GM12878 (cell line): ENCODE measurements around the gene KIF14. TPM values are rescaled to one million over a fixed set of nuclear protein-coding genes. Genes with fewer than 3 reads are reported as not detected.
A peak's percentile ranks its signal among the peaks of the same experiment; 100 is the strongest.

Source experiments
- ATAC-seq: fragments of 200-7000 bp; cut with Tn5 transposase; 3 replicates; pipeline ENCODE4 v1.9.1; 2020; ENCODE audit warnings: mild to moderate bottlenecking, moderate library complexity
- BruUV-seq: library from RNA; stranded (reverse); fragments of 400-500 nt; replicated peaks from 2 replicates; lab custom pipeline; 2021; lab: Mats Ljungman, UMichigan
- CTCF ChIA-PET: fragments of 300-600 bp; sonication (Branson Sonifier 250); formaldehyde crosslinking; extraction: SDS; loops from one replicate; lab custom pipeline; 2021; ENCODE audit warnings: inconsistent platforms; lab: Yijun Ruan, JAX
- POLR2A ChIA-PET: fragments of 350-600 bp; formaldehyde crosslinking; extraction: SDS; loops from one replicate; lab custom pipeline; 2021; ENCODE audit warnings: inconsistent platforms; lab: Charles Lee
- RAD21 ChIA-PET: fragments of 300-600 bp; sonication (Branson Sonifier 250); formaldehyde crosslinking; loops from one replicate; lab custom pipeline; 2023; ENCODE audit warnings: antibody characterized with exemption; ENCODE audit not compliant: unreplicated experiment; lab: Charles Lee
- SMC1A ChIA-PET: fragments of 300-600 bp; sonication (Branson Sonifier 250); formaldehyde crosslinking; loops from one replicate; lab custom pipeline; 2023; ENCODE audit not compliant: unreplicated experiment, uncharacterized antibody; lab: Charles Lee
- DNase-seq: peaks from one replicate; pipeline ENCODE4 v3.0.0-alpha.2; 2011; ENCODE audit warnings: low read depth, low spot score
- FAIRE-seq: peaks from 3 replicates; lab custom pipeline; 2011; peaks lifted over from hg19 to GRCh38; lab: Jason Lieb, UNC
- H2AFZ ChIP-seq: 2 replicates; pipeline ENCODE4 v1.6.0; 2011; ENCODE audit warnings: low read depth, low read length, control low read depth; ENCODE audit not compliant: control insufficient read depth
- H3K27ac ChIP-seq: 2 replicates; pipeline ENCODE4 v1.5.1; 2011; ENCODE audit warnings: control low read depth; ENCODE audit not compliant: control insufficient read depth, insufficient read depth
- H3K27me3 ChIP-seq, 2 experiments: replicated peaks in 1 of 2; 2 replicates each; pipeline versions ENCODE4 v1.6.0 to v1.6.1; 2011; ENCODE audit warnings: low read length in 1 of 2; ENCODE audit not compliant: control insufficient read depth in 2 of 2, insufficient read depth in 2 of 2
- H3K36me3 ChIP-seq, 2 experiments: 2 replicates each; pipeline ENCODE4 v1.5.1; 2011; ENCODE audit warnings: low read length in 1 of 2; ENCODE audit not compliant: control insufficient read depth in 2 of 2, insufficient read depth in 2 of 2
- H3K4me1 ChIP-seq: 2 replicates; pipeline ENCODE4 v1.6.1; 2011; ENCODE audit warnings: mild to moderate bottlenecking, low read length, moderate library complexity, mixed read lengths; ENCODE audit not compliant: control insufficient read depth, insufficient read depth
- H3K4me2 ChIP-seq: 2 replicates; pipeline ENCODE4 v1.6.0; 2011; ENCODE audit warnings: control low read depth; ENCODE audit not compliant: control insufficient read depth, insufficient read depth
- H3K4me3 ChIP-seq: fragments of 200-600 bp; sonication (generic); 2 replicates; pipeline ENCODE4 v1.5.1; 2016
- H3K79me2 ChIP-seq: 2 replicates; pipeline ENCODE4 v1.6.0; 2011; ENCODE audit warnings: low read length; ENCODE audit not compliant: control insufficient read depth, insufficient read depth
- H3K9ac ChIP-seq: 2 replicates; pipeline ENCODE4 v1.8.0; 2011; ENCODE audit warnings: low read length, control low read depth, mixed read lengths; ENCODE audit not compliant: control insufficient read depth, insufficient read depth
- H3K9me3 ChIP-seq: replicated peaks from 3 replicates; pipeline ENCODE4 v1.5.1; 2011; ENCODE audit warnings: mild to moderate bottlenecking, low read length; ENCODE audit not compliant: control insufficient read depth, insufficient read depth
- H4K20me1 ChIP-seq: 2 replicates; pipeline ENCODE4 v1.6.0; 2011; ENCODE audit not compliant: control insufficient read depth, insufficient read depth
- FOXK2 ChIP-seq: fragments of 450-650 bp; IDR thresholded peaks from 2 replicates; pipeline ENCODE4 v1.6.1; 2017; ENCODE audit warnings: mild to moderate bottlenecking, moderate library complexity
- PAX5 ChIP-seq: IDR thresholded peaks from 2 replicates; pipeline ENCODE4 v1.6.1; 2011; ENCODE audit warnings: low read depth, low read length, borderline replicate concordance
- RAD21 ChIP-seq: IDR thresholded peaks from 2 replicates; pipeline ENCODE4 v1.6.1; 2011; ENCODE audit warnings: mild to moderate bottlenecking, low read depth, low read length, moderate library complexity; ENCODE audit not compliant: insufficient read depth
- RCOR1 ChIP-seq: conservative IDR thresholded peaks from 2 replicates; pipeline ENCODE4 v1.6.1; 2012; ENCODE audit warnings: low read depth, low read length, improper control_type of control experiment
- RUNX3 ChIP-seq: IDR thresholded peaks from 2 replicates; pipeline ENCODE4 v1.6.1; 2012; ENCODE audit warnings: low read length, inconsistent platforms
- SUZ12 ChIP-seq: fragments of 200-600 bp; sonication (generic); IDR thresholded peaks from one replicate; pipeline ENCODE4 v1.6.1; 2018; ENCODE audit warnings: antibody characterized with exemption, mild to moderate bottlenecking; ENCODE audit not compliant: unreplicated experiment
- TARDBP ChIP-seq: IDR thresholded peaks from 2 replicates; pipeline ENCODE4 v1.6.1; 2016; ENCODE audit warnings: borderline replicate concordance
- WGBS: methylation state at CpG from one replicate; pipeline ENCODE4 v1.1.6; 2016; ENCODE audit warnings: low lambda C conversion rate; ENCODE audit not compliant: insufficient replicate concordance, insufficient coverage; ENCODE audit errors: missing lambda C conversion rate; 5-methylcytosine and 5-hydroxymethylcytosine counted together
- in situ Hi-C: fragments of 300-500 bp; cut with MboI; formaldehyde crosslinking; loops from 9 replicates; pipeline ENCODE4 v1.14.3; 2018; ENCODE audit warnings: mixed read lengths
- intact Hi-C: fragments of 100-400 bp; cut with micrococcal nuclease; formaldehyde crosslinking; loops from one replicate; pipeline ENCODE4 v1.14.2; 2022; ENCODE audit not compliant: unreplicated experiment
- polyA plus RNA-seq, 11 experiments: library from polyadenylated mRNA; depleted of rRNA in 4 of 11; unstranded in 6 of 11; stranded (reverse) in 5 of 11; fragments of >200 nt; fragmentation: Nextera tagmentation in 4 of 11; fragmentation: Illumina TruSeq in 1 of 11; extraction: Ambion mirVana in 4 of 11; extraction: Trizol in 1 of 11; gene quantifications; 1 replicate in 1 of 11; 2 replicates in 10 of 11; pipeline versions ENCODE4 v1.2.1 to v1.2.3, GENCODE V29; 2011 to 2016; ENCODE audit warnings: inconsistent platforms in 2 of 11, missing spikeins in 2 of 11, low read depth in 1 of 11
- total RNA-seq, 4 experiments: library from RNA; depleted of rRNA in 3 of 4; stranded (reverse); fragments of >200 nt in 3 of 4; fragmentation: Illumina TruSeq in 1 of 4; extraction: Trizol in 1 of 4; gene quantifications; 2 replicates each; pipeline versions ENCODE4 v1.2.1 to v1.2.3, GENCODE V29; 2013 to 2021

KIF14 gene
- total and polyA plus RNA-seq, 10 of the 15 experiments (the other 5 are each of a cell fraction or from before 2014, with no cell fraction given), result 6.8 to 25.5 (median 14.4) TPM

- no peak for TF ChIP-seq FOXK2
These were observed 73.2 kb downstream of the KIF14 start (continued) for GRCh38 chr1:200547386-200547785.

GRCh38 chr1:200546577-200546976 lies 74.0 kb downstream of the KIF14 start:
- Histone ChIP-seq H3K36me3 (no peaks in the 10 kb centered on the region), H3K27ac (no peak overlapping the region), H3K4me2 (no peak overlapping the region), H4K20me1 (no peaks in the 10 kb centered on the region), H3K9ac (no peak overlapping the region), H3K79me2 (no peaks in the 10 kb centered on the region), H3K9me3 (no peaks in the 10 kb centered on the region), H3K27me3 (no peaks in the 10 kb centered on the region), H3K4me1 (peaks cover 7% of the 10 kb centered on the region), H3K4me3 (no peak overlapping the region), H2AFZ (no peak overlapping the region)
- ChIA-PET CTCF (interaction anchor here (1.0 to 2.5 kb wide), 4 partner anchors 10 to 255 kb away, joined by 3 to 9 read pairs (median 5); no protein-coding TSS in a partner anchor), POLR2A (interaction anchor here (0.6 kb wide), 1 partner anchor 69 kb away, joined by 3 read pairs; no protein-coding TSS in a partner anchor), SMC1A (interaction anchor here (1.8 kb wide), 1 partner anchor 14 kb away, joined by 5 read pairs; no protein-coding TSS in a partner anchor), RAD21 (interaction anchor here (1.2 to 1.3 kb wide), 2 partner anchors 12 to 39 kb away, joined by 3 to 4 read pairs; no protein-coding TSS in a partner anchor)
- FAIRE-seq (no peak), ATAC-seq (peak; percentile 21), DNase-seq (no peak)
- in situ Hi-C loops (no loop called here), intact Hi-C loops (no loop called here)
- 32% methylated on average over 5 of the region's 6 CpGs for WGBS
- no TSS peak for BruUV-seq
- TF ChIP-seq RCOR1 (no peak), RUNX3 (peak; percentile 34; the same call in 1 of the 2 replicates)

- H3K36me3 ChIP-seq, result no peaks in the 10 kb centered on the region
- intact Hi-C loops, result no loop called here
- H4K20me1 ChIP-seq, result no peaks in the 10 kb centered on the region
- CTCF ChIA-PET, result no interaction called here
- no peak overlapping the region for H2AFZ ChIP-seq
- no peaks in the 10 kb centered on the region for H3K79me2 ChIP-seq
- no peaks in the 10 kb centered on the region for H3K9me3 ChIP-seq
- FAIRE-seq (no peak), ATAC-seq (no peak)
- H3K27ac ChIP-seq, result no peak overlapping the region
- SMC1A ChIA-PET, result no interaction called here
- RAD21 ChIA-PET, result no interaction called here
- TF ChIP-seq RAD21, result no peak
- TF ChIP-seq TARDBP, result no peak
- TF ChIP-seq PAX5, result no peak
- TF ChIP-seq SUZ12, result no peak
- no peak for TF ChIP-seq FOXK2
- TF ChIP-seq, all 136 proteins: peak for 0
- in situ Hi-C loops, result no loop called here
- peaks cover 4% of the 10 kb centered on the region for H3K4me1 ChIP-seq
- no peak for DNase-seq
- POLR2A ChIA-PET, result no interaction called here
- 43% methylated on average over 2 of the region's 2 CpGs for WGBS
- no peak overlapping the region for H3K4me2 ChIP-seq
- H3K9ac ChIP-seq, result no peak overlapping the region
- H3K4me3 ChIP-seq, result no peak overlapping the region
- H3K27me3 ChIP-seq, result no peaks in the 10 kb centered on the region
- no TSS peak for BruUV-seq
These were observed 78.4 kb downstream of the KIF14 start for GRCh38 chr1:200542162-200542561.
